Hepatocyte (in vitro differentiated cells): ENCODE measurements around the gene XPO6.

Experiments used
- CTCF ChIP-seq: fragments of 200-600 bp; sonication (generic); IDR thresholded peaks from 2 replicates; pipeline ENCODE4 v1.5.1; 2016; ENCODE audit warnings: antibody characterized with exemption, mild to moderate bottlenecking; ENCODE audit not compliant: poor library complexity
- EZH2 ChIP-seq: fragments of 200-600 bp; sonication (generic); IDR thresholded peaks from 2 replicates; pipeline ENCODE4 v1.6.1; 2016; ENCODE audit warnings: antibody characterized with exemption, mild to moderate bottlenecking, borderline replicate concordance

GRCh38 chr16:28187595-28188004 lies 24.2 kb downstream of the XPO6 start:
- TF ChIP-seq CTCF (no peak), EZH2 (no peak)
